T-helper 22 cell (primary cell): ENCODE measurements around the gene CSNK1E.
"Not testable (repeated sequence)": the region's sequence is repeated elsewhere in the genome, so short reads cannot be mapped to it uniquely, and the experiment has no call there.

ENCODE experiments used
- DNase-seq: peaks from one replicate; pipeline ENCODE4 v3.0.0-alpha.2; 2020; ENCODE audit warnings: low read depth

Gene CSNK1E

GRCh38 chr22:38317122-38317994 lies at the start of gene CSNK1E:
TSS of gene CSNK1E (minus strand) at chr22:38317433. CDS start at chr22:38314157, 3,276 bp downstream.
- peak; percentile 63 for DNase-seq

DNA sequence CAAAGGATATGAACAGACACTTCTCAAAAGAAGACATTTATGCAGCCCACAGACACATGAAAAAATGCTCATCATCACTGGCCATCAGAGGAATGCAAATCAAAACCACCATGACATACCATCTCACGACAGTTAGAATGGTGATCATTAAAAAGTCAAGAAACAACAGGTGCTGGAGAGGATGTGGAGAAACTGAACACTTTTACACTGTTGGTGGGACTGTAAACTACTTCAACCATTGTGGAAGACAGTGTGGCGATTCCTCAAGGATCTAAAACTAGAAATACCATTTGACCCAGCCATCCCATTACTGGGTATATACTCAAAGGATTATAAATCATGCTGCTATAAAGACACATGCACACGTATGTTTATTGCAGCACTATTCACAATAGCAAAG lies 48.6 kb upstream of the CSNK1E start:
- not testable (repeated sequence) for DNase-seq

- not testable (repeated sequence) for DNase-seq
Observed at GRCh38 chr22:38365174-38365573, 47.9 kb upstream of the CSNK1E start.

DNA sequence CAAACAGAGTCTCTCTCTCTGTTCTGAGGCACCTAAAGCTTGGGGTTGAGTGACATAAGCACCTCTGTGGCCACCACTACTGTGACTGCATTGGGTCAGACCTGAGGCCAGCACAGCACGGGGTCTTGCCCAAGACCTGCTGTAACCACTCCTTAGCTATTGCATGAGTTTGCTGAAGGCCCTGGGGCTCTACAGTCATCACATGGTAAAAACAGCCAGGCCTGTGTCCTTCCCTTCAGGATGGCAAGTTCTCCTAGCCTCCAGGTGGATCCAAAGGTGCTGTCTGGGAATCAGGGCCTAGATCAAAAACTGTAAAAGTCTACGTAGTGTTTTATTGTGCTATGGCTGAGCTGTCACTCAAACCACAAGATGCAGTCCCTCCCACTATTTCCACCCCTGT lies 43.3 kb upstream of the CSNK1E start:
- DNase-seq, result not testable (repeated sequence)

GRCh38 chr22:38359817-38360216 lies 42.6 kb upstream of the CSNK1E start:
- DNase-seq, result not testable (repeated sequence)

DNA sequence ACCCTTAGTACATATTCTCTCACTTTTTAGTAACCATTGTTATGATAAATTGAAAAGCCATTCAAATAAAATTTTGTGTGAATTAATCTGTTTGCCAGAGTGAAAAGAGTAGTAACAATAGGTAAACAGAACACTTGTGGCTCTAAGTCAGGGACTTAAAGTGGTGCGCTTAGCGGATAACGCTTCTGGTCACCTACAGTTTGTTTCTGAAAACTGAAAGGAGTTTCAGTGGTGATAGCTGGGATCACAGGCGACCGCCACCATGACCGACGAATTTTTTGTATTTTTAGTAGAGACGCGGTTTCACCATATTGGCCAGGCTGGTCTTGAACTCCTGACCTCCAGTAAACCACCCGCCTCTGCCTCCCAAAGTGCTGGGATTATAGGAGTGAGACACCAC lies 40.7 kb upstream of the CSNK1E start:
- DNase-seq, result not testable (repeated sequence)

DNA sequence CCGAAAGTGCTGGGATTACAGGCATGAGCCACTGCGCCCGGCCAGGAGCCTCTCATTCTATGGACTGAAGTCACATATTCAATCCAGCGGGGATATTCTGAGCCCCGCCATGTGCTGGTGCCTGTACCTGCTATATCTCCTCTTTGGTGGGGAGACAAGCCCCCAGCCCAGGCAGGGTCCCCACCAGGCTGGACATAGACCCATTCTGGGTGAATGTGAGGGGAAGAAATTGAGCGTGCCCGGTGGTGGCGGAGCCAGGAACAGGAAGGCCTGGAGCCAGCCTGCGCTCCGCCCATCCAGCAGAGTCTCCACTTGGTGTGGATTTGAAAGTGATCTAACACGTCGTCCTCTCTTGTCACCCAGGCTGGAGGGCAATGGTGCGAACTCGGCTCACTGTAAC lies 38.0 kb upstream of the CSNK1E start:
- no peak for DNase-seq

DNA sequence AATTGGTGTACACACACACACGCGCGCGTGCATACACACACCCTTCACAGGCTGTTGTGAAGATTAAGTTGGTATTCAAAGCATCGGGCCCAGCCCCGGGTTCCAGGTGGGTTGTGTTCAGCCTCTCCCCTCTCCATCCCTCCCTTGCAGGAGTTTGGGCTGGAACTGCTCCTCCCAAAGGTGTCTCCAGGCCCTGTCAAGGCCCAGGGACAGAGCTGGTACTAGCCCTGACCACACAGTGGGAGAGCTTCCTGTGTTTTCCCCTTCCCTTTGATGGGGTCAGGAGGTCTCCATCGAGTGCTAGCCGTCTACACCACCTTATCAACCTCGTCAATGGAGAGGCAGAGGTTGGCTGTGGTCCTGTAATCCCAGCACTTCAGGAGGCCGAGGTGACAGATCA lies 36.5 kb upstream of the CSNK1E start:
- DNase-seq, result no peak

DNA sequence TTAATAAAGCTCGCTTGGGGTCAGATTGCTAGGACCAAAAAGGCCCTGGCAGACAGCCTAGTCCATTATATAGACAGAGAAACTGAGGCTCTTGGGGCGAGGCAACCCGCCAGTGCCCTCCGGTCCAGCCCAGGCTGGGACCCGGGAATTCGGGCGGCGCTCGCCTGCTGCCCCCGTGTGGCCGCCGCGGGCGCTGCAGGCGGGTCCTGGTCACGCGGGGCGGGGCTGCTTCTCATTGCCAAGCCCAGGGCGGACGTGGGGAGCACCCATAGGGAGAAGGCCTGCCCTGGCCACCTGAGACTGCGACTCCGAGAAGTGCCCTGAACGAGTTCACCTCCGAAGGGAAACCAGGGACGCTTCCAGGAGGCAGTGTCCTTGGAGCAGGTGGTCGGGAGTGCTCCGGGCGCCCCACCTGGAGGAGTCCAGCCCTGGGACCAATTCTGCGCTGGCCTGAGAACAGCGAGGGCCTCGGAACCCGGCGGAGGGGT lies 36.0 kb upstream of the CSNK1E start:
- peak; percentile 32 for DNase-seq

- DNase-seq, result no peak
Observed at GRCh38 chr22:38352436-38352835, 35.2 kb upstream of the CSNK1E start.

GRCh38 chr22:38350444-38351359 lies 33.5 kb upstream of the CSNK1E start:
- DNase-seq, result no peak

GRCh38 chr22:38348751-38349496 lies 31.7 kb upstream of the CSNK1E start:
- DNase-seq, result no peak

- no peak for DNase-seq
Observed at GRCh38 chr22:38347944-38348750, 30.9 kb upstream of the CSNK1E start.

- no peak for DNase-seq
Observed at GRCh38 chr22:38347181-38347943, 30.1 kb upstream of the CSNK1E start.

GRCh38 chr22:38346506-38346905 lies 29.3 kb upstream of the CSNK1E start:
- DNase-seq, result no peak

GRCh38 chr22:38345782-38346181 lies 28.5 kb upstream of the CSNK1E start:
- no peak for DNase-seq

DNA sequence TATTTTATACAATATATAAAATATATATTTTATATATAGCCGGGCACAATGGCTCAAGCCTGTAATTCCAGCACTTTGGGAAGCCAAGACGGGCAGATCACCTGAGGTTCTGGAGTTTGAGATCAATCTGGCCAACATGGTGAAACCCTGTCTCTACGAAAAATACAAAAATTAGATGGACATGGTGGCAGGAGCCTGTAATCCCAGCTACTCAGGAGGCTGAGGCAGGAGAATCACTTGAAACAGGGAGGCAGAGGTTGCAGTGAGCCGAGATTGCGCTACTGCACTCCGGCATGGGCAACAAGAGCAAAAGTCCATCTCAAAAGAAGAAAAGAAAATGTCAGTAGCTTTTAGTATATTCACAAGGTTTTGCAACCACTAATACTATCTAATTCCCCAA lies 22.7 kb upstream of the CSNK1E start:
- DNase-seq, result not testable (repeated sequence)

- no peak for DNase-seq
Observed at GRCh38 chr22:38338772-38339379, 21.6 kb upstream of the CSNK1E start.

- no peak for DNase-seq
Observed at GRCh38 chr22:38336699-38337098, 19.5 kb upstream of the CSNK1E start.

DNA sequence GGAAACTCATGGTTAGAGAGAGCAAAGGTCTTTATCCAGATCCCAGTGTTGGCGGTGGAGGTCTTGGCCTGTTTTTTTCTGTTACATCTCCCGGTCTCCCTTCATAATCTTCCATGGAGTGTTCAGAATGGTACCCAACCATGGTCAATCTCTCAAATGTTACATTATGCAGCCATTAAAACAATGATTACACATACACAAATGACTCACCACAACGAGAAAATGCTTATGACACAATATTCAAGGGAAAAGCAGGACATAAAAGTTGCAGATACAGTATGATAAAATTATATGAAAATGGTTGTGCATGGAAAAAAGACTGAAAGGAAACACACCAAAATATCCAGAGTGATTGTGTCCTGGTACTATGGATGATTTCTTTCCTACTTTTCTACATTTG lies 17.8 kb upstream of the CSNK1E start:
- no peak for DNase-seq
